NCI-H748 (cell line): ENCODE data around the gene HMGN3.

Experiments used
- DNase-seq: peaks from one replicate; lab custom pipeline; 2025; ENCODE audit not compliant: unreplicated experiment; lab: John Stamatoyannopoulos, UW

The HMGN3 gene

GRCh38 chr6:79232696-79233462, 1.6 kb downstream of the HMGN3 start:
- DNase-seq: peak; percentile 22

GRCh38 chr6:79231666-79232065, 2.8 kb downstream of the HMGN3 start:
- no peak for DNase-seq

- DNase-seq: no peak
Observed at GRCh38 chr6:79231101-79231500, 3.4 kb downstream of the HMGN3 start.

- no peak for DNase-seq
Observed at GRCh38 chr6:79230149-79230548, 4.3 kb downstream of the HMGN3 start.

GRCh38 chr6:79227445-79227844, 7.0 kb downstream of the HMGN3 start:
- DNase-seq: no peak

GRCh38 chr6:79226660-79227059, 7.8 kb downstream of the HMGN3 start:
- no peak for DNase-seq

GRCh38 chr6:79225717-79226599, 8.5 kb downstream of the HMGN3 start:
- no peak for DNase-seq

- no peak for DNase-seq
Observed at GRCh38 chr6:79223611-79224404, 10.7 kb downstream of the HMGN3 start.

- no peak for DNase-seq
Observed at GRCh38 chr6:79215213-79215824, 19.2 kb downstream of the HMGN3 start.

- no peak for DNase-seq
Observed at GRCh38 chr6:79212859-79213258, 21.6 kb downstream of the HMGN3 start.

- no peak for DNase-seq
Observed at GRCh38 chr6:79208816-79209215, 25.7 kb downstream of the HMGN3 start.

- DNase-seq: no peak
Observed at GRCh38 chr6:79203753-79204253, 30.7 kb downstream of the HMGN3 start.

- DNase-seq: no peak
Observed at GRCh38 chr6:79202556-79202955, 31.9 kb downstream of the HMGN3 start.

GRCh38 chr6:79201983-79202382, 32.5 kb downstream of the HMGN3 start:
- no peak for DNase-seq

GRCh38 chr6:79201143-79201542, 33.3 kb downstream of the HMGN3 start:
- no peak for DNase-seq

- DNase-seq: no peak
Observed at GRCh38 chr6:79196912-79197311, 37.6 kb downstream of the HMGN3 start.

- DNase-seq: no peak
Observed at GRCh38 chr6:79193971-79194370, 40.5 kb downstream of the HMGN3 start.

GRCh38 chr6:79189760-79190350, 44.6 kb downstream of the HMGN3 start:
- no peak for DNase-seq

- DNase-seq: no peak
Observed at GRCh38 chr6:79188885-79189480, 45.5 kb downstream of the HMGN3 start.

- no peak for DNase-seq
Observed at GRCh38 chr6:79188107-79188506, 46.4 kb downstream of the HMGN3 start.
